ENCODE results near the gene ARMC12. TPM values are rescaled to one million over a fixed set of nuclear protein-coding genes. Genes with fewer than 3 reads are reported as not detected.

ARMC12 gene
- 0.13 TPM in 1 of 2 replicates, not detected in the other for total RNA-seq

GRCh38 chr6:35736982-35737412 is at the start of gene ARMC12:
TSS of gene ARMC12 (plus strand) at chr6:35737032. CDS start at chr6:35737109, 77 bp downstream.

GRCh38 chr6:35688605-35689322 is 48.1 kb upstream of the ARMC12 start, which contains the start of gene FKBP5:
TSS of gene FKBP5 (minus strand) at chr6:35688915. CDS start at chr6:35642824, 46,091 bp downstream.

GRCh38 chr6:35776364-35777215 is 39.8 kb downstream of the ARMC12 start, which contains the start of gene CLPSL2:
TSS of gene CLPSL2 (plus strand) at chr6:35776598. CDS start at chr6:35776619, 21 bp downstream.

GRCh38 chr6:35780719-35781118 is 43.9 kb downstream of the ARMC12 start, which contains the start of gene CLPSL1:
TSS of gene CLPSL1 (plus strand) at chr6:35781019. CDS start at chr6:35781111, 92 bp downstream.

Other genes with a start within 250 kb of the ARMC12 start
- 0.27 and 0.36 TPM in 2 replicates for gene TEAD3, start 240.0 kb upstream of the ARMC12 start, total RNA-seq
- gene TULP1, start 224.1 kb upstream of the ARMC12 start, total RNA-seq = not detected in 2 replicates
- gene FKBP5, start 48.1 kb upstream of the ARMC12 start, total RNA-seq = 48.0 and 64.5 TPM in 2 replicates
- not detected in 2 replicates for gene CLPSL2, start 39.6 kb downstream of the ARMC12 start, total RNA-seq
- not detected in 2 replicates for gene CLPSL1, start 44.0 kb downstream of the ARMC12 start, total RNA-seq
- not detected in 2 replicates for gene CLPS, start 60.3 kb downstream of the ARMC12 start, total RNA-seq
- not detected in 2 replicates for gene LHFPL5, start 68.3 kb downstream of the ARMC12 start, total RNA-seq
- 138 and 187 TPM in 2 replicates for gene SRPK1, start 184.1 kb downstream of the ARMC12 start, total RNA-seq

Data from thoracic aorta endothelial cell (primary cell).